Ectodermal cell (in vitro differentiated cells): ENCODE measurements around the gene SETDB2. TPM values are rescaled to one million over a fixed set of nuclear protein-coding genes. Genes with fewer than 3 reads are reported as not detected.
A peak's percentile ranks its signal among the peaks of the same experiment; 100 is the strongest.

Experiments
- H3K27ac ChIP-seq: 2 replicates; pipeline ENCODE4 v1.7.0; 2013; ENCODE audit warnings: mild to moderate bottlenecking, low read depth, low read length; ENCODE audit not compliant: insufficient read depth, poor library complexity, severe bottlenecking
- H3K27me3 ChIP-seq: 2 replicates; pipeline ENCODE4 v1.7.0; 2013; ENCODE audit warnings: mild to moderate bottlenecking, low read length; ENCODE audit not compliant: insufficient read depth, control insufficient read depth, poor library complexity, severe bottlenecking
- H3K36me3 ChIP-seq: one replicate; pipeline ENCODE4 v1.7.0; 2013; ENCODE audit warnings: low read length; ENCODE audit not compliant: control insufficient read depth, insufficient read depth
- H3K4me1 ChIP-seq: one replicate; pipeline ENCODE4 v1.7.0; 2013; ENCODE audit warnings: low read length; ENCODE audit not compliant: control insufficient read depth, insufficient read depth
- H3K4me3 ChIP-seq: 2 replicates; pipeline ENCODE4 v1.7.0; 2013; ENCODE audit warnings: low read depth, low read length, control low read depth; ENCODE audit not compliant: insufficient read depth
- H3K9me3 ChIP-seq: 2 replicates; pipeline ENCODE4 v1.7.0; 2013; ENCODE audit warnings: mild to moderate bottlenecking, low read length, moderate library complexity; ENCODE audit not compliant: control insufficient read depth
- WGBS, 2 experiments: methylation state at CpG; one replicate each; pipeline ENCODE4 v1.1.7; 2013; ENCODE audit warnings: missing lambda C conversion rate in 2 of 2; 5-methylcytosine and 5-hydroxymethylcytosine counted together
- polyA plus RNA-seq, 4 experiments: library from polyadenylated mRNA; stranded (reverse); fragments of 50-300 nt; gene quantifications; one replicate each; pipeline ENCODE4 v1.2.3, GENCODE V29; 2013

SETDB2 gene, protein sequence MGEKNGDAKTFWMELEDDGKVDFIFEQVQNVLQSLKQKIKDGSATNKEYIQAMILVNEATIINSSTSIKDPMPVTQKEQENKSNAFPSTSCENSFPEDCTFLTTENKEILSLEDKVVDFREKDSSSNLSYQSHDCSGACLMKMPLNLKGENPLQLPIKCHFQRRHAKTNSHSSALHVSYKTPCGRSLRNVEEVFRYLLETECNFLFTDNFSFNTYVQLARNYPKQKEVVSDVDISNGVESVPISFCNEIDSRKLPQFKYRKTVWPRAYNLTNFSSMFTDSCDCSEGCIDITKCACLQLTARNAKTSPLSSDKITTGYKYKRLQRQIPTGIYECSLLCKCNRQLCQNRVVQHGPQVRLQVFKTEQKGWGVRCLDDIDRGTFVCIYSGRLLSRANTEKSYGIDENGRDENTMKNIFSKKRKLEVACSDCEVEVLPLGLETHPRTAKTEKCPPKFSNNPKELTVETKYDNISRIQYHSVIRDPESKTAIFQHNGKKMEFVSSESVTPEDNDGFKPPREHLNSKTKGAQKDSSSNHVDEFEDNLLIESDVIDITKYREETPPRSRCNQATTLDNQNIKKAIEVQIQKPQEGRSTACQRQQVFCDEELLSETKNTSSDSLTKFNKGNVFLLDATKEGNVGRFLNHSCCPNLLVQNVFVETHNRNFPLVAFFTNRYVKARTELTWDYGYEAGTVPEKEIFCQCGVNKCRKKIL
- 10.2 TPM for polyA plus RNA-seq (2013, experiment 1 of 4)
- polyA plus RNA-seq (2013, experiment 2 of 4): 8.8 TPM
- 8.4 TPM for polyA plus RNA-seq (2013, experiment 3 of 4)
- 8.8 TPM for polyA plus RNA-seq (2013, experiment 4 of 4)

DNA sequence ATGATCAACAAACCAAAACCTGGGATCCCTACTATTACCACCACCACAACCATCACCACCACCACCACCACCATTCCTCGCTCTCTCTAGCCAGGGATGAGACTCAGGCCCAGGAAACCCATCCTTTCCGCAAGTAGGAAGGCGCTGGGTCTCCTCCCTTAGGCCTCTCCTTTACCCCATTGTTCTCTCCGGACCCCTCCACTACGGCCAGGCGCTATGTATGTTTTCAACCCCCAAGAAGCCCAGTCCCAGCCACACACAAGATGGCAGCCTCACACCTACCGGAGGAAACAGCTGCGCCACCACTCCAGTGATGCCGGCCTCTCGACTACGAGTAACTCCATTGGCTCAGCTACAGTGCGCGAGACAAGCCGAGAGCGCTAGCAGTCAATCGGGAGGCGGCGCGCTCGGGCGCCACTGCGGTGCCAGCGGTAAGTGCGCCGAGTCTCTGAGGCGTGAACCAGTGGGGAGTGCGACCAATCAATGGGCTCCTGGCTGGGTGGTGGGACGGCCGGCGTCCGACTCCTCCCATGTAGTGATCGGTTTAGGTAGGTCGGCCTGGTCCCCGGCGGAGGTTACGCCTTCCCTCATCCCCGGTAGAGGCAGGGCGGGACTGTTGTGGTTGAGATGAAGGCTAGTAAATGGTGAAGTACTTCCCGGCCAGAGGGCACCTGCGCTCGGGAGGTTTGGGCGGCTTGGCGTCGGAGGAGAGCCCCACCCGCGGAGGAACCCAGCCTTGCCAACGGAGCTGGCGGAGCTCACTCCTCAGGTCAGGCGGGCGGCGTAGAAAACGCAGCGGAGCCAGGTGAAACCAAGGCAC, at the start of gene SETDB2, which contains the start of gene CAB39L:
Gene SETDB2, plus strand, starts transcription at position 571 of the 820 bp plus-strand sequence. CDS start 7,620 bp downstream, outside the sequence.
Gene CAB39L, minus strand, starts transcription at position 361 of the 820 bp plus-strand sequence. CDS start 61,154 bp downstream, outside the sequence.
- Histone ChIP-seq H3K4me1 (peaks cover 3% of the 10 kb centered on the region), H3K4me3 (peak within 1 kb of the TSS; percentile 85), H3K36me3 (no peaks in the 10 kb centered on the region), H3K27me3 (no peaks in the 10 kb centered on the region), H3K9me3 (no peaks in the 10 kb centered on the region), H3K27ac (peak within 1 kb of the TSS; percentile 92)
- 1% methylated on average over 53 of the region's 53 CpGs for WGBS, 2 experiments

DNA sequence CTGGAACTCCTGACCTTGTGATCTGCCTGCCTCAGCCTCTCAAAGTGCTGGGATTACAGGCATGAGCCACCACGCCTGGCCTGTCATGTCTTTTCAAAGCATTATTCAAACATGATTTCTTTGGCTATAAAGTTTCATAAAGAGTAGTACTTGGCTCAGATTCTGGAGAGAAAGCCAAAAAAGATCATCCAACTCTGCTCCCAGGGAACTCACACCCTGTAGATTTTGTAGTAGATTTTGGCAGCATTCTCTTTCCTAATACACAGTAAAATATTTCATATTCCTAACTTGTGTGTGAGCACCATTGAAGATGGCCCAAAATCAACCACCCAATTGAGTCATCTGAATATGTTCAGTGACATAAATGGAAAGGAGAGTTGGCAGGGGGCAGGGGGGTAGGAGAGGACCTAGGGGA, 48.6 kb upstream of the SETDB2 start:
- 91 to 94% methylated on average over 1 of the region's 1 CpG for WGBS, 2 experiments
- Histone ChIP-seq H3K27me3 (no peaks in the 10 kb centered on the region), H3K4me3 (no peak overlapping the region), H3K9me3 (no peaks in the 10 kb centered on the region), H3K4me1 (no peaks in the 10 kb centered on the region), H3K27ac (no peak overlapping the region), H3K36me3 (no peaks in the 10 kb centered on the region)

DNA sequence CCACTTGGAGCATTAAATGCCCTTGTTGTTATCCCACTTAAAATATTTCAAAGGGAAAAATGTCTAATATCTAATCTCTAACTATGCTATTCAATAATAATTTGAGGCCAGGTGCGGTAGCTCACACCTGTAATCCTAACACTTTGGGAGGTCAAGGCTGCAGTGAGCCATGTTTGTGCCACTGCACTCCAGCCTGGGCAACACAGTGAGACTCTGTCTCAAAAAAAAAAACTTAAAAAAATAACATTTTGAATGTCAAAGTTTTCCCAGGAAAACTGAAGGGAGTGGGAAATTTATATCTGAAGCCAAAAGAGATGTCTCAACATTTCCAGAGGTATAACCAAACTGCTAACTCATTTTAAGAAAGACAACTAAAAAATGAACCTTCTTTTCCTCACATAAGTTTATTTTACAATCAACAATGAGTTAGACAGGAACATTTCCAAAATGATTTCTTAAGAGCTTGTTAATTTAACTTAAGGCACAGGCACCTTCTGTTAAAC, 48.1 kb upstream of the SETDB2 start:
- 90 to 100% methylated on average over 1 of the region's 1 CpG for WGBS, 2 experiments
- H3K27ac ChIP-seq: no peak overlapping the region
- no peak overlapping the region for H3K4me3 ChIP-seq
- H3K27me3 ChIP-seq: no peaks in the 10 kb centered on the region
- H3K9me3 ChIP-seq: no peaks in the 10 kb centered on the region
- no peaks in the 10 kb centered on the region for H3K36me3 ChIP-seq
- H3K4me1 ChIP-seq: no peaks in the 10 kb centered on the region

DNA sequence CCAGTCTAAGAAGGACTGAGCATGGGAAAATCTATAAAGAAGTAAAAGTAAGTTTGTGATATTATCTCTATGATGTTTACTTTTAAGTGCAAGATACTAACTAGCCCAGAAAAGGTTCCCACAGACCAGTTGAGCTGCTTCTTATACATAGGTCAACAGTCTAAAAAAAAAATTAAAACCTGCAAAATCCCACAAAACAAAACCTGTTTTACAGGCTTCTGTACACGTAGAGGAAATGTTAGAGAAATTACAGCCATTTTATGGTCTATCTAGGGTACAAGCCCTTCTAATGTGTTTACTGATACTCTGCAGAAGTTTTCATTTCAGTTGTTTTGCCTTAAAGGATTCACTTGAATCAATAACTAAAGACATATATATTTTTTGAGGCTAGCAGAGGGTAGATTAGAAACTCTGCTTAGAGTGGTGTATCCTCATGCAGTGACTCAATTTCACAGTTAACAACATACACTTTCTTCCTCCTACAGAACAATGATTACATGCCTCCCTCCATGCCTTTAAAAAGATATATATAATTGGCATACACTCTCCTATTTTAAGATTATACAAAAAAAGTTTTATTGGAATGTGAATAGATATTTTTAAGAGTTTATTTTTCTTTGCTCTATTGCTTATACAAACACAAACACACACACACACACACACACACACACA, 44.1 kb upstream of the SETDB2 start:
- Histone ChIP-seq H3K27ac (no peak overlapping the region), H3K4me1 (no peaks in the 10 kb centered on the region), H3K27me3 (no peaks in the 10 kb centered on the region), H3K4me3 (no peak overlapping the region), H3K36me3 (no peaks in the 10 kb centered on the region), H3K9me3 (no peaks in the 10 kb centered on the region)
- 100% methylated on average over 1 of the region's 1 CpG; no CpG with 5 or more reads in 1 of the 2 experiments for WGBS, 2 experiments

DNA sequence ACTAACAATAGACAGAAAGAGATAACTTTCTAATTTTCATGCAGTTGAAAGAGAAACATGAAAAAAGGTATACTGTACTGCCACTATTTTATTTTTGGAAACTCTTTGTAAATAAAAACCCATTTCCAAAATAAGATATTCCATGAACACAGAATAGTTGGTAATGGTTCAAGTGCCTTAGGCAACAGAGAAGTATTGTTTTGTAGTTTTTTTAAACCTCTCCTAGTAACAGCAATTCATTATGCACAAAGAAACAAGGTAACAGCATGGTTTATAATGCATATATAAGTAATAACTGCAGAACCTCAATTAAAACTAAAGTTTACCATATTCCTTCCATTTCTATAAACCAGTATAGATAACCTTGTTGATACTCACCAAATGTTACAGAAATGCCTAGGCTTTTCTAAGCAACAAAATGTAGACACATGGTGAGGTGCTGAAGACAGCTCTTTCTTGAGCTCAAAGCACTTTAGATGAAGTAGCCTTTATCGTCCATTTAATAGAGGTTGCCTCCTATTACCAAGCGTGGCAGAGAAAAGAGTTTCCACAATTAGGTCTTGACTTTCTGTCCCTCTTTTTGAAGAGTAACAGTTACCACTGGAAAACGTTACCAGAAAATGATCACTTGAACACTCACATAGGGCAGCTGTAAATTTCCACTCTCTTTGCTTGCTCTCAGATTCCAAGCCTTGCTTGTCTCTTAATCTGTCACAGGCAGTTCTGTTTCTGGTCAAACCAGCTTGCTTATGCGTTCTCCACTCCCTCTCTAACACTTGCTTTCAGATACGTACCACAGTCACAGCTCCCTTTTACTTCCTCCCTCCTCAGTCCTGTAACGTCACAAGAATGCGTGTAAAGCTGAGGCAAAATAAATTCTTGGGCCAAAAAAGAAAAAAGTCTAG, 43.1 kb upstream of the SETDB2 start:
- no peaks in the 10 kb centered on the region for H3K36me3 ChIP-seq
- no peaks in the 10 kb centered on the region for H3K27me3 ChIP-seq
- H3K9me3 ChIP-seq: no peaks in the 10 kb centered on the region
- 43 to 61% methylated on average over 7 of the region's 7 CpGs for WGBS, 2 experiments
- H3K4me3 ChIP-seq: no peak overlapping the region
- H3K4me1 ChIP-seq: no peaks in the 10 kb centered on the region
- H3K27ac ChIP-seq: no peak overlapping the region

DNA sequence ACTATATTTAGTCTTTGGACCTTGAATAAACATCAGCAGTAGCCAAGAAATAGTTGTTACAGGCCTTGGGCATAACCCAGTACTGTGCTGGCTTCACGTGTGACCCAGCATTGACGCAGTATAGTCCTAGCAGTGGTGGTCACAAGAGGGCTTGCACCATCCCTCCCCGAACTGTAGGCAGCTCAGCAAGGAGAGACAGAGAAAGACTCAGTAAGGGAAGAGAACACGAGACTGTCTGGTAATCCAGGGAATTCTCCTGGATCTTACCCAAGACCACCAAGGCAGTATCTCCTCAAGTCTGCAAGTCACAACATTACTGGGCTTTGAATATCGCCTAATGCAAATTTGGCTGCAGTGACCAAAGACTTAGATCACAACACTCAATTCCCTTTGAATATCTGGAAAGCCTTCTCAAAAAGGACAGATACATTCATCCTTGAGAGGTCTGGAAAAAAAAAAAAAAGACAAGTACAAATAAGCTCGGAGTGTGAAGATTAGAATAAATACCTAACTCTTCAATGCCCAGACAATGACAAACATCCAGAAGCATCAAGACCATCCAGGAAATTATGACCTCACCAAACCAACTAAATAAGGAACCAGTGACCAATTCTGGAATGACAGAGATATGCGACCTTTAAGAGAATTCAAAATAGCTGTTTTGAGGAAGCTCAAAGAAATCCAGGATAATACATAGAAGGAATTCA, 39.9 kb upstream of the SETDB2 start:
- Histone ChIP-seq H3K27me3 (no peaks in the 10 kb centered on the region), H3K9me3 (no peaks in the 10 kb centered on the region), H3K4me3 (no peak overlapping the region), H3K27ac (no peak overlapping the region), H3K36me3 (no peaks in the 10 kb centered on the region), H3K4me1 (no peaks in the 10 kb centered on the region)
- WGBS, 2 experiments: 85 to 90% methylated on average over 5 to 7 of the region's 7 CpGs

DNA sequence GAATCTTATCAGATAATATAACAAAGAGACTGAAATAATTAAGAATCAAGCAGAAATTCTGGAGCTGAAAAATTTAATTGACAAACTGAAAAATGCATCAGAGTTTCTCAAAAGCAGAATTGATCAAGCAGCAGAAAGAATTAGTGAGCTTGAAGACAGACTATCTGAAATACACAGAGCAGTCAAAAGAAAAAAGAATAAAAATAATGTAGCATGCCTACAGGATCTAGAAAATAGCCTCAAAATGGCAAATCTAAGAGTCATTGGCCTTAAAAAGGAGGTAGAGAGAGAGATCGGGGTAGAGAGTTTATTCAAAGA, 39.4 kb upstream of the SETDB2 start:
- Histone ChIP-seq H3K27ac (no peak overlapping the region), H3K4me3 (no peak overlapping the region), H3K4me1 (no peaks in the 10 kb centered on the region), H3K9me3 (no peaks in the 10 kb centered on the region), H3K36me3 (no peaks in the 10 kb centered on the region), H3K27me3 (no peaks in the 10 kb centered on the region)
- 82 to 95% methylated on average over 1 of the region's 1 CpG for WGBS, 2 experiments

DNA sequence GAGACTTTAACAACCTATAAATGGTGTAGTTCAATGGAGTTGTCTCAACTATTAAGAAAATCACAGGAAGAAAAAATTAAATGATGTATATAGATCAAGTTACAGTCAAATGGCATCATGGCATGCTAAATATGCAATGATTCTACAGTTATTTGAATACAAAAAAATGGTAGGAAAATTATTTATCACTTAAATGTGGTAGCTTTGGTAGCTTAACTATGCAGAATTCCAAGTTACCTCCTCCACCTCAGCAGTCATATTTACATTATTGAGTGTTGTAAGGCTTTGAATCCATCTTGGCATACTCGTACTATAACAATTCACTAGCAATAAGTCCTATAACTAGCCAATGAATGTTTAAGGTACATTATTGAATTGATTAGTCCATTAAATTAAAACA, 37.0 kb upstream of the SETDB2 start:
- WGBS, 2 experiments: no CpG with 5 or more reads among the region's 1 CpG
- H3K9me3 ChIP-seq: no peaks in the 10 kb centered on the region
- H3K4me1 ChIP-seq: no peaks in the 10 kb centered on the region
- no peak overlapping the region for H3K27ac ChIP-seq
- no peaks in the 10 kb centered on the region for H3K36me3 ChIP-seq
- H3K27me3 ChIP-seq: no peaks in the 10 kb centered on the region
- H3K4me3 ChIP-seq: no peak overlapping the region
